H1 (cell line): ENCODE results near the gene RAB3IL1. TPM values are rescaled to one million over a fixed set of nuclear protein-coding genes. Genes with fewer than 3 reads are reported as not detected.
A peak's percentile ranks its signal among the peaks of the same experiment; 100 is the strongest.

Experiments used
- CTCF ChIA-PET: fragments of 300-600 bp; sonication (Branson Sonifier 250); formaldehyde crosslinking; loops from one replicate; lab custom pipeline; 2021; ENCODE audit not compliant: partially characterized antibody; lab: Charles Lee
- POLR2A ChIA-PET: fragments of 300-600 bp; sonication (Branson Sonifier 250); formaldehyde crosslinking; loops from one replicate; lab custom pipeline; 2021; ENCODE audit warnings: inconsistent platforms; ENCODE audit not compliant: partially characterized antibody; lab: Charles Lee
- DNase-seq, 2 experiments: peaks; one replicate each; pipeline versions ENCODE4 v3.0.0 to v3.0.0-alpha.2; 2010 to 2022; ENCODE audit warnings: low spot score in 2 of 2, low read depth in 1 of 2, mixed read lengths in 1 of 2
- FAIRE-seq: peaks from 2 replicates; lab custom pipeline; 2011; peaks lifted over from hg19 to GRCh38; lab: Jason Lieb, UNC
- H2AFZ ChIP-seq: 2 replicates; pipeline ENCODE4 v1.8.1; 2012; ENCODE audit warnings: low read length, inconsistent platforms
- H2AK5ac ChIP-seq: 2 replicates; pipeline ENCODE4 v1.6.1; 2013; ENCODE audit warnings: low read depth, low read length
- H2BK120ac ChIP-seq: replicated peaks from 2 replicates; pipeline ENCODE3; 2013; ENCODE audit warnings: low read depth, low read length, inconsistent platforms
- H2BK12ac ChIP-seq: 2 replicates; pipeline ENCODE4 v1.6.1; 2013; ENCODE audit warnings: low read depth, low read length
- H2BK15ac ChIP-seq: 2 replicates; pipeline ENCODE4 v1.6.1; 2013; ENCODE audit warnings: low read length
- H2BK20ac ChIP-seq: 2 replicates; pipeline ENCODE4 v1.6.1; 2013; ENCODE audit warnings: low read length
- H2BK5ac ChIP-seq: 2 replicates; pipeline ENCODE4 v1.6.1; 2013; ENCODE audit warnings: low read depth, low read length
- H3K14ac ChIP-seq: 2 replicates; pipeline ENCODE4 v1.6.1; 2013; ENCODE audit warnings: inconsistent platforms; ENCODE audit not compliant: insufficient read length
- H3K18ac ChIP-seq: 2 replicates; pipeline ENCODE4 v1.6.1; 2013; ENCODE audit warnings: low read length; ENCODE audit errors: extremely low read depth
- H3K23ac ChIP-seq: 2 replicates; pipeline ENCODE4 v1.6.1; 2013; ENCODE audit warnings: inconsistent platforms; ENCODE audit not compliant: insufficient read length
- H3K23me2 ChIP-seq: 2 replicates; pipeline ENCODE4 v1.6.1; 2013; ENCODE audit warnings: low read depth, low read length
- H3K27ac ChIP-seq: 2 replicates; pipeline ENCODE4 v1.6.1; 2011; ENCODE audit warnings: low read depth, low read length, inconsistent platforms
- H3K27me3 ChIP-seq, 4 experiments: replicated peaks in 1 of 4; 1 replicate in 1 of 4; 2 replicates in 3 of 4; pipeline versions ENCODE4 v1.6.1 to v1.8.1; 2011 to 2013; ENCODE audit warnings: low read length in 3 of 4, mild to moderate bottlenecking in 3 of 4, inconsistent platforms in 2 of 4, mixed read lengths in 2 of 4, moderate library complexity in 1 of 4; ENCODE audit not compliant: control insufficient read depth in 3 of 4, insufficient read depth in 3 of 4; ENCODE audit errors: extremely low read depth in 1 of 4
- H3K36me3 ChIP-seq, 4 experiments: 2 replicates each; pipeline versions ENCODE4 v1.6.1 to v1.8.1; 2011 to 2013; ENCODE audit warnings: mild to moderate bottlenecking in 4 of 4, low read length in 3 of 4, moderate library complexity in 2 of 4, control low read depth in 1 of 4, inconsistent platforms in 1 of 4; ENCODE audit not compliant: insufficient read depth in 4 of 4, control insufficient read depth in 2 of 4
- H3K4ac ChIP-seq: replicated peaks from 2 replicates; pipeline ENCODE3; 2013; ENCODE audit warnings: low read length, low read depth, mixed read lengths, inconsistent platforms; ENCODE audit not compliant: insufficient read length
- H3K4me1 ChIP-seq, 4 experiments: replicated peaks in 1 of 4; 1 replicate in 1 of 4; 2 replicates in 3 of 4; pipeline versions ENCODE4 v1.6.1 to v1.8.1; 2011 to 2013; ENCODE audit warnings: low read length in 3 of 4, inconsistent platforms in 2 of 4, mixed read lengths in 1 of 4; ENCODE audit not compliant: insufficient read depth in 4 of 4, control insufficient read depth in 3 of 4
- H3K4me2 ChIP-seq, 2 experiments: 2 replicates each; pipeline versions ENCODE4 v1.6.1 to v1.8.1; 2011 to 2013; ENCODE audit warnings: low read depth in 2 of 2, low read length in 2 of 2, control low read depth in 1 of 2, inconsistent platforms in 1 of 2, mild to moderate bottlenecking in 1 of 2; ENCODE audit not compliant: insufficient read depth in 1 of 2
- H3K4me3 ChIP-seq, 4 experiments: fragments of 200-600, 300-600 bp in 1 of 4; sonication (generic), shearing (Covaris generic), sonication (Bioruptor Twin) in 1 of 4; 2 replicates each; pipeline versions ENCODE4 v1.5.1 to v1.8.1; 2011 to 2016; ENCODE audit warnings: low read length in 4 of 4, low read depth in 3 of 4, control low read depth in 2 of 4, inconsistent platforms in 2 of 4, mild to moderate bottlenecking in 2 of 4, mixed read lengths in 1 of 4, moderate library complexity in 1 of 4; ENCODE audit not compliant: insufficient read depth in 2 of 4; ENCODE audit errors: extremely low read depth in 1 of 4
- H3K56ac ChIP-seq: replicated peaks from 2 replicates; pipeline ENCODE3; 2013; ENCODE audit warnings: low read depth, mild to moderate bottlenecking, mixed read lengths, low read length, inconsistent platforms; ENCODE audit not compliant: insufficient read length
- H3K79me1 ChIP-seq: 2 replicates; pipeline ENCODE4 v1.6.1; 2013; ENCODE audit warnings: low read depth, low read length, control low read depth
- H3K79me2 ChIP-seq, 2 experiments: 2 replicates each; pipeline versions ENCODE4 v1.6.1 to v1.8.1; 2012 to 2013; ENCODE audit warnings: low read length in 2 of 2, mild to moderate bottlenecking in 2 of 2, inconsistent platforms in 1 of 2; ENCODE audit not compliant: insufficient read depth in 2 of 2, control insufficient read depth in 1 of 2
- H3K9ac ChIP-seq, 4 experiments: replicated peaks in 1 of 4; 1 replicate in 1 of 4; 2 replicates in 3 of 4; pipeline versions ENCODE4 v1.6.1 to v1.8.1; 2011 to 2013; ENCODE audit warnings: low read depth in 3 of 4, low read length in 3 of 4, control low read depth in 2 of 4, mild to moderate bottlenecking in 2 of 4, moderate library complexity in 2 of 4, inconsistent platforms in 1 of 4; ENCODE audit errors: extremely low read depth in 1 of 4
- H3K9me3 ChIP-seq, 2 experiments: 2 replicates each; pipeline versions ENCODE4 v1.6.1 to v1.8.1; 2012 to 2013; ENCODE audit warnings: mild to moderate bottlenecking in 2 of 2, moderate library complexity in 2 of 2, control low read depth in 1 of 2, inconsistent platforms in 1 of 2, low read depth in 1 of 2, low read length in 1 of 2, mixed read lengths in 1 of 2; ENCODE audit not compliant: insufficient read depth in 2 of 2
- H4K20me1 ChIP-seq, 2 experiments: replicated peaks in 1 of 2; 2 replicates each; pipeline versions ENCODE3 to v1.8.1; 2011 to 2013; ENCODE audit warnings: inconsistent platforms in 2 of 2, low read length in 2 of 2, mild to moderate bottlenecking in 1 of 2; ENCODE audit not compliant: insufficient read depth in 2 of 2, control insufficient read depth in 1 of 2
- H4K5ac ChIP-seq: 2 replicates; pipeline ENCODE4 v1.6.1; 2013; ENCODE audit warnings: low read length, low read depth, mixed read lengths, inconsistent platforms; ENCODE audit not compliant: insufficient read length
- H4K8ac ChIP-seq: 2 replicates; pipeline ENCODE4 v1.8.0; 2013; ENCODE audit warnings: mild to moderate bottlenecking, moderate library complexity, low read length, inconsistent platforms; ENCODE audit not compliant: insufficient read depth; ENCODE audit errors: extremely low read depth
- H4K91ac ChIP-seq: replicated peaks from 2 replicates; pipeline ENCODE3; 2013; ENCODE audit warnings: low read length, mixed read lengths, inconsistent platforms; ENCODE audit not compliant: insufficient read length
- JUND ChIP-seq: IDR thresholded peaks from 2 replicates; pipeline ENCODE4 v1.6.1; 2011; ENCODE audit warnings: mild to moderate bottlenecking, improper control_type of control experiment, low read length
- KDM1A ChIP-seq: fragments of 200-600, 300-600 bp; sonication (generic); IDR thresholded peaks from 2 replicates; pipeline ENCODE4 v1.7.1; 2016; ENCODE audit warnings: mild to moderate bottlenecking, low read length, borderline replicate concordance
- TBP ChIP-seq: IDR thresholded peaks from 2 replicates; pipeline ENCODE4 v1.6.1; 2011; ENCODE audit warnings: low read depth, low read length, improper control_type of control experiment
- TCF12 ChIP-seq: IDR thresholded peaks from 2 replicates; pipeline ENCODE4 v1.6.1; 2011; ENCODE audit warnings: low read depth, mild to moderate bottlenecking, low read length
- ZNF274 ChIP-seq: IDR thresholded peaks from 2 replicates; pipeline ENCODE4 v1.7.0; 2012; ENCODE audit warnings: low read length, borderline replicate concordance; ENCODE audit errors: extremely low read depth
- WGBS, 2 experiments: shearing (Covaris generic) in 1 of 2; methylation state at CpG; one replicate each; pipeline versions ENCODE4 v1.1.6 to v1.1.7; 2013 to 2015; ENCODE audit warnings: low lambda C conversion rate in 2 of 2, mixed read lengths in 2 of 2, inconsistent platforms in 1 of 2, low coverage in 1 of 2, missing lambda C conversion rate in 1 of 2; ENCODE audit not compliant: insufficient replicate concordance in 2 of 2, insufficient coverage in 1 of 2, insufficient read length in 1 of 2; ENCODE audit errors: extremely low coverage in 1 of 2, missing lambda C conversion rate in 1 of 2; 5-methylcytosine and 5-hydroxymethylcytosine counted together
- polyA plus RNA-seq, 7 experiments: library from polyadenylated mRNA; depleted of rRNA in 3 of 7; stranded (reverse) in 5 of 7; unstranded in 2 of 7; fragments of >200 nt in 5 of 7; fragments of 200-250 nt in 2 of 7; gene quantifications; 1 replicate in 5 of 7; 2 replicates in 1 of 7; 4 replicates in 1 of 7; pipeline versions ENCODE4 v1.2.1 to v1.2.3, GENCODE V29; 2011 to 2013; ENCODE audit warnings: missing spikeins in 2 of 7, mixed read lengths in 2 of 7
- total RNA-seq: library from RNA; stranded (reverse); fragmentation: NEBNext Ultra II Directional; extraction: Animal tissue kit (Norgen Biotek cat#: 25700); gene quantifications from 2 replicates; pipeline ENCODE4 v1.2.1, GENCODE V29; 2021

Gene RAB3IL1
- total and polyA plus RNA-seq, 2 of the 8 experiments (the other 6 are each of a cell fraction or from before 2014, with no cell fraction given), result 6.8 to 7.9 TPM

- Histone ChIP-seq H3K56ac (no peak overlapping the region), H2AFZ (no peak overlapping the region), H3K14ac (no peak overlapping the region), H3K4ac (no peak overlapping the region), H3K27me3 (peaks cover 0 to 11% (median 8%) of the 10 kb centered on the region in 4 experiments; a peak in 5 of 7 replicates), H3K23me2 (no peaks in the 10 kb centered on the region), H2AK5ac (no peak overlapping the region), H3K9ac (no peak overlapping the region), H2BK120ac (no peak overlapping the region), H4K8ac (no peak overlapping the region), H3K23ac (no peak overlapping the region), H2BK5ac (0 out of 2 replicates have a peak overlapping the region, but pooled peaks have one; percentile 16), H2BK12ac (no peak overlapping the region), H3K4me2 (no peak overlapping the region), H3K18ac (no peak overlapping the region; the same call in 1 of the 2 replicates), H2BK20ac (no peak overlapping the region), H3K4me3 (no peak overlapping the region), H2BK15ac (no peak overlapping the region; the same call in 1 of the 2 replicates), H3K36me3 (peaks cover 4 to 16% (median 6%) of the 10 kb centered on the region in 4 experiments; a peak in 5 of 8 replicates), H3K9me3 (no peaks in the 10 kb centered on the region), H3K79me2 (no peaks in the 10 kb centered on the region), H4K20me1 (peaks cover 0 to 6% of the 10 kb centered on the region in 2 experiments), H3K79me1 (no peaks in the 10 kb centered on the region), H3K4me1 (peaks cover 4 to 10% (median 4%) of the 10 kb centered on the region in 4 experiments; a peak in 6 of 7 replicates), H3K27ac (no peak overlapping the region), H4K5ac (no peak overlapping the region), H4K91ac (no peak overlapping the region)
- POLR2A ChIA-PET, result interaction anchor here (0.6 to 2.1 kb wide), 12 partner anchors 15 to 722 kb away, joined by 3 to 7 read pairs (median 4); partner anchors contain the start of gene FADS2
- DNase-seq, result peak in 1 of 2 experiments; percentile 64
- FAIRE-seq, result no peak
- TF ChIP-seq JUND (no peak), KDM1A (no peak), TCF12 (no peak), ZNF274 (no peak), TBP (no peak)
- CTCF ChIA-PET, result interaction anchor here (0.6 to 10.9 kb wide), 34 partner anchors 7 to 391 kb away, joined by 3 to 172 read pairs (median 4); no protein-coding TSS in a partner anchor
- 83% methylated on average over 21 of the region's 21 CpGs; no CpG with 5 or more reads in 1 of the 2 experiments for WGBS, 2 experiments
Observed at GRCh38 chr11:61869708-61870451, 47.5 kb downstream of the RAB3IL1 start.
